SJSA1 (cell line): ENCODE data around the gene TEN1. TPM values are rescaled to one million over a fixed set of nuclear protein-coding genes. Genes with fewer than 3 reads are reported as not detected.
"Not testable (repeated sequence)": the region's sequence is repeated elsewhere in the genome, so short reads cannot be mapped to it uniquely, and the experiment has no call there.

Experiments used
- DNase-seq, 2 experiments: peaks; one replicate each; pipeline ENCODE4 v3.0.0-alpha.2; 2015 to 2020; ENCODE audit warnings: low spot score in 2 of 2, low read depth in 1 of 2
- H3K27ac ChIP-seq: fragments of 250-450 bp; sonication (Bioruptor Pico); 2 replicates; pipeline ENCODE4 v1.5.1; 2020; ENCODE audit warnings: mild to moderate bottlenecking, moderate library complexity
- H3K27me3 ChIP-seq: fragments of 250-450 bp; sonication (Bioruptor Pico); replicated peaks from 2 replicates; pipeline ENCODE4 v1.5.1; 2020; ENCODE audit warnings: mild to moderate bottlenecking, moderate library complexity
- H3K36me3 ChIP-seq: fragments of 250-450 bp; sonication (Bioruptor Pico); 2 replicates; pipeline ENCODE4 v1.5.1; 2020; ENCODE audit warnings: mild to moderate bottlenecking
- H3K4me1 ChIP-seq: fragments of 250-450 bp; sonication (Bioruptor Pico); replicated peaks from 2 replicates; pipeline ENCODE4 v1.6.1; 2021; ENCODE audit warnings: mild to moderate bottlenecking
- H3K4me3 ChIP-seq: fragments of 250-450 bp; sonication (Bioruptor Pico); 2 replicates; pipeline ENCODE4 v1.5.1; 2020; ENCODE audit warnings: mild to moderate bottlenecking
- H3K9me3 ChIP-seq: fragments of 250-450 bp; sonication (Bioruptor Pico); replicated peaks from 2 replicates; pipeline ENCODE4 v1.5.1; 2020; ENCODE audit warnings: mild to moderate bottlenecking
- total RNA-seq: library from RNA; depleted of rRNA; stranded (reverse); fragments of >200 nt; shearing (Covaris generic); gene quantifications from 2 replicates; pipeline ENCODE4 v1.2.3, GENCODE V29; 2014

Gene TEN1
- total RNA-seq, 1 experiment from 2014 or later = 26.9 TPM

GRCh38 chr17:75959839-75960511 lies 19.1 kb upstream of the TEN1 start:
- Histone ChIP-seq H3K36me3 (peaks cover 27% of the 10 kb centered on the region), H3K9me3 (no peaks in the 10 kb centered on the region), H3K27me3 (no peaks in the 10 kb centered on the region), H3K27ac (no peak overlapping the region), H3K4me1 (no peaks in the 10 kb centered on the region), H3K4me3 (no peak overlapping the region)
- no peak for DNase-seq

- Histone ChIP-seq H3K27ac (no peak overlapping the region), H3K9me3 (no peaks in the 10 kb centered on the region), H3K4me3 (no peak overlapping the region), H3K36me3 (peaks cover 24% of the 10 kb centered on the region), H3K27me3 (no peaks in the 10 kb centered on the region), H3K4me1 (peaks cover 3% of the 10 kb centered on the region; the same call in 1 of the 2 replicates)
- no peak for DNase-seq
These were observed 13.6 kb upstream of the TEN1 start for GRCh38 chr17:75965468-75965867.

GRCh38 chr17:75969044-75969443 lies 10.0 kb upstream of the TEN1 start:
- H3K36me3 ChIP-seq = peaks cover 48% of the 10 kb centered on the region
- not testable (repeated sequence) for H3K9me3 ChIP-seq, H3K27ac ChIP-seq, H3K4me3 ChIP-seq, H3K27me3 ChIP-seq, H3K4me1 ChIP-seq, DNase-seq

- peaks cover 49% of the 10 kb centered on the region for H3K36me3 ChIP-seq
- H3K9me3 ChIP-seq = no peaks in the 10 kb centered on the region
- no peak overlapping the region for H3K4me3 ChIP-seq
- no peak overlapping the region for H3K27ac ChIP-seq
- no peaks in the 10 kb centered on the region for H3K27me3 ChIP-seq
- peaks cover 3% of the 10 kb centered on the region; the same call in 1 of the 2 replicates for H3K4me1 ChIP-seq
- peak in 1 of 2 experiments; percentile 23 for DNase-seq
These were observed 9.0 kb upstream of the TEN1 start for GRCh38 chr17:75970011-75970523.

- Histone ChIP-seq H3K9me3 (no peaks in the 10 kb centered on the region), H3K36me3 (peaks cover 49% of the 10 kb centered on the region), H3K4me3 (no peak overlapping the region), H3K4me1 (peaks cover 3% of the 10 kb centered on the region; the same call in 1 of the 2 replicates), H3K27ac (no peak overlapping the region), H3K27me3 (no peaks in the 10 kb centered on the region)
- no peak for DNase-seq
These were observed 8.4 kb upstream of the TEN1 start for GRCh38 chr17:75970626-75971025.

GRCh38 chr17:75975187-75975586 lies 3.9 kb upstream of the TEN1 start:
- DNase-seq, H3K27ac ChIP-seq, H3K9me3 ChIP-seq, H3K27me3 ChIP-seq, H3K4me3 ChIP-seq: not testable (repeated sequence)
- peaks cover 51% of the 10 kb centered on the region for H3K36me3 ChIP-seq
- H3K4me1 ChIP-seq = peaks cover 25% of the 10 kb centered on the region

GRCh38 chr17:75975757-75976174 lies 3.3 kb upstream of the TEN1 start:
- H3K9me3 ChIP-seq = no peaks in the 10 kb centered on the region
- no peak for DNase-seq
- H3K27ac ChIP-seq = no peak overlapping the region
- H3K27me3 ChIP-seq = no peaks in the 10 kb centered on the region
- H3K4me1 ChIP-seq = peaks cover 27% of the 10 kb centered on the region
- peaks cover 46% of the 10 kb centered on the region for H3K36me3 ChIP-seq
- no peak overlapping the region for H3K4me3 ChIP-seq

- Histone ChIP-seq H3K27me3 (no peaks in the 10 kb centered on the region), H3K4me3 (no peak overlapping the region), H3K9me3 (no peaks in the 10 kb centered on the region), H3K27ac (no peak overlapping the region), H3K4me1 (peaks cover 27% of the 10 kb centered on the region), H3K36me3 (peaks cover 42% of the 10 kb centered on the region)
- DNase-seq = no peak
These were observed 2.7 kb upstream of the TEN1 start for GRCh38 chr17:75976175-75976848.

- Histone ChIP-seq H3K9me3 (no peaks in the 10 kb centered on the region), H3K36me3 (peaks cover 18% of the 10 kb centered on the region), H3K4me1 (peaks cover 27% of the 10 kb centered on the region), H3K27ac (peak overlapping the region; percentile 90), H3K4me3 (peak overlapping the region; percentile 65), H3K27me3 (no peaks in the 10 kb centered on the region)
- DNase-seq = no peak
These were observed 706 bp downstream of the TEN1 start for GRCh38 chr17:75979705-75980187.

GRCh38 chr17:75980188-75981018 lies 1.4 kb downstream of the TEN1 start:
- Histone ChIP-seq H3K9me3 (no peaks in the 10 kb centered on the region), H3K4me3 (peak overlapping the region; percentile 65), H3K4me1 (peaks cover 27% of the 10 kb centered on the region), H3K36me3 (peaks cover 18% of the 10 kb centered on the region), H3K27ac (peak overlapping the region; percentile 90), H3K27me3 (no peaks in the 10 kb centered on the region)
- no peak for DNase-seq

GRCh38 chr17:75981019-75981615 lies 2.1 kb downstream of the TEN1 start:
- no peaks in the 10 kb centered on the region for H3K27me3 ChIP-seq
- DNase-seq = no peak

GRCh38 chr17:75983501-75984181 lies 4.6 kb downstream of the TEN1 start:
- no peaks in the 10 kb centered on the region for H3K9me3 ChIP-seq
- H3K27ac ChIP-seq = no peak overlapping the region
- no peak for DNase-seq
- peaks cover 7% of the 10 kb centered on the region for H3K36me3 ChIP-seq
- no peaks in the 10 kb centered on the region for H3K27me3 ChIP-seq
- H3K4me1 ChIP-seq = peaks cover 10% of the 10 kb centered on the region
- no peak overlapping the region for H3K4me3 ChIP-seq

More at GRCh38 chr17:75981019-75981615, 2.1 kb downstream of the TEN1 start:
- no peak overlapping the region for H3K27ac ChIP-seq
- H3K9me3 ChIP-seq = no peaks in the 10 kb centered on the region
- no peak overlapping the region for H3K4me3 ChIP-seq
- peaks cover 15% of the 10 kb centered on the region for H3K36me3 ChIP-seq
- peaks cover 25% of the 10 kb centered on the region for H3K4me1 ChIP-seq

GRCh38 chr17:75985986-75986385 lies 6.9 kb downstream of the TEN1 start:
- no peaks in the 10 kb centered on the region for H3K9me3 ChIP-seq
- H3K4me1 ChIP-seq = no peaks in the 10 kb centered on the region
- H3K4me3 ChIP-seq = no peak overlapping the region
- no peaks in the 10 kb centered on the region for H3K27me3 ChIP-seq
- H3K36me3 ChIP-seq = peaks cover 4% of the 10 kb centered on the region
- no peak overlapping the region for H3K27ac ChIP-seq
- no peak for DNase-seq
